GM23248 (cell line): ENCODE measurements around the gene GRHPR. TPM values are rescaled to one million over a fixed set of nuclear protein-coding genes. Genes with fewer than 3 reads are reported as not detected.

ENCODE experiments used
- DNase-seq: peaks from one replicate; pipeline ENCODE4 v3.0.0-alpha.2; 2015
- H2AFZ ChIP-seq: fragments of 200-600 bp; sonication (generic); 2 replicates; pipeline ENCODE4 v1.6.1; 2016; ENCODE audit warnings: antibody characterized with exemption
- H3F3A ChIP-seq: fragments of 200-600 bp; sonication (generic); 2 replicates; pipeline ENCODE4 v1.6.1; 2016; ENCODE audit warnings: mild to moderate bottlenecking, antibody characterized with exemption, mixed run types; ENCODE audit not compliant: insufficient read depth
- H3K27ac ChIP-seq: fragments of 200-600 bp; sonication (generic); 2 replicates; pipeline ENCODE4 v1.5.1; 2016; ENCODE audit warnings: mild to moderate bottlenecking
- H3K27me3 ChIP-seq: fragments of 200-600 bp; sonication (generic); replicated peaks from 2 replicates; pipeline ENCODE4 v1.6.1; 2016; ENCODE audit warnings: mild to moderate bottlenecking; ENCODE audit not compliant: insufficient read depth
- H3K36me3 ChIP-seq: fragments of 200-600 bp; sonication (generic); 2 replicates; pipeline ENCODE4 v1.6.1; 2016; ENCODE audit warnings: low read depth, mild to moderate bottlenecking
- H3K4me1 ChIP-seq: fragments of 200-600 bp; sonication (generic); 2 replicates; pipeline ENCODE4 v1.6.1; 2016; ENCODE audit warnings: mild to moderate bottlenecking; ENCODE audit not compliant: insufficient read depth
- H3K4me2 ChIP-seq: fragments of 200-600 bp; sonication (generic); one replicate; pipeline ENCODE4 v1.6.1; 2016; ENCODE audit warnings: mild to moderate bottlenecking; ENCODE audit not compliant: unreplicated experiment
- H3K4me3 ChIP-seq: fragments of 200-600 bp; sonication (generic); 2 replicates; pipeline ENCODE4 v1.5.1; 2016; ENCODE audit warnings: mild to moderate bottlenecking
- H3K79me2 ChIP-seq: fragments of 200-600 bp; sonication (generic); 2 replicates; pipeline ENCODE4 v1.6.1; 2016; ENCODE audit warnings: mild to moderate bottlenecking; ENCODE audit not compliant: insufficient read depth
- H3K9ac ChIP-seq: fragments of 200-600 bp; sonication (generic); 2 replicates; pipeline ENCODE4 v1.6.1; 2016; ENCODE audit warnings: mild to moderate bottlenecking
- H3K9me2 ChIP-seq: fragments of 200-600 bp; sonication (generic); 2 replicates; pipeline ENCODE4 v1.6.1; 2016; ENCODE audit warnings: mixed run types, mild to moderate bottlenecking, moderate library complexity; ENCODE audit not compliant: insufficient read depth
- H3K9me3 ChIP-seq: fragments of 200-600 bp; sonication (generic); one replicate; pipeline ENCODE4 v1.6.1; 2017; ENCODE audit warnings: low read depth
- H4K20me1 ChIP-seq: fragments of 200-600 bp; sonication (generic); 2 replicates; pipeline ENCODE4 v1.6.0; 2016; ENCODE audit not compliant: insufficient read depth
- EZH2 ChIP-seq: fragments of 200-600 bp; sonication (generic); IDR thresholded peaks from 2 replicates; pipeline ENCODE4 v1.6.1; 2018; ENCODE audit warnings: antibody characterized with exemption, mild to moderate bottlenecking; ENCODE audit not compliant: insufficient read depth, poor library complexity, severe bottlenecking
- EZH2phosphoT487 ChIP-seq: fragments of 200-600 bp; sonication (generic); IDR thresholded peaks from 2 replicates; pipeline ENCODE4 v1.6.1; 2018; ENCODE audit warnings: antibody characterized with exemption, moderate library complexity, mild to moderate bottlenecking, low read depth; ENCODE audit not compliant: insufficient read depth
- WGBS, 2 experiments: methylation state at CpG; one replicate each; pipeline ENCODE4 v1.1.6; 2015 to 2017; ENCODE audit warnings: low lambda C conversion rate in 2 of 2, low coverage in 1 of 2; ENCODE audit errors: missing lambda C conversion rate in 2 of 2; 5-methylcytosine and 5-hydroxymethylcytosine counted together
- in situ Hi-C: fragments of 300-500 bp; cut with MboI; formaldehyde crosslinking; loops from 2 replicates; pipeline ENCODE4 v1.15.0; 2020
- polyA plus RNA-seq: library from polyadenylated mRNA; unstranded; fragments of >200 nt; fragmentation: Nextera tagmentation; extraction: Ambion mirVana; gene quantifications from 2 replicates; pipeline ENCODE4 v1.2.1, GENCODE V29; 2016
- total RNA-seq: library from RNA; depleted of rRNA; stranded (reverse); fragments of >200 nt; shearing (Covaris generic); gene quantifications from 2 replicates; pipeline ENCODE4 v1.2.3, GENCODE V29; 2014

GRHPR gene
- total and polyA plus RNA-seq, 2 experiments from 2014 or later, result 124 to 146 TPM

- H3K27me3 ChIP-seq, result no peaks in the 10 kb centered on the region
- H3K36me3 ChIP-seq, result peaks cover under 1% of the 10 kb centered on the region; the same call in 1 of the 2 replicates
- in situ Hi-C loops, result no loop called here
- peaks cover 40% of the 10 kb centered on the region for H3K79me2 ChIP-seq
- peaks cover 15% of the 10 kb centered on the region; the same call in 1 of the 2 replicates for H3K4me1 ChIP-seq
- H4K20me1 ChIP-seq, result no peaks in the 10 kb centered on the region; the same call in 1 of the 2 replicates
- peak overlapping the region; percentile 65 for H3K27ac ChIP-seq
- DNase-seq, result peak; percentile 27
- no peak for TF ChIP-seq EZH2phosphoT487
- no peak for TF ChIP-seq EZH2
- H3K9me2 ChIP-seq, result no peaks in the 10 kb centered on the region
- peak overlapping the region; percentile 94 for H3K9ac ChIP-seq
- peak overlapping the region; percentile 91 for H3K4me2 ChIP-seq
- H2AFZ ChIP-seq, result peak overlapping the region; percentile 94
- peak overlapping the region; percentile 89 for H3K4me3 ChIP-seq
- no peaks in the 10 kb centered on the region for H3F3A ChIP-seq
- no peaks in the 10 kb centered on the region for H3K9me3 ChIP-seq
- WGBS, 2 experiments, result 80 to 84% methylated on average over 8 of the region's 8 CpGs
These were observed 595 bp upstream of the GRHPR start for GRCh38 chr9:37421914-37422288.

- DNase-seq, result no peak
- in situ Hi-C loops, result no loop called here
- no peak overlapping the region for H2AFZ ChIP-seq
- no peaks in the 10 kb centered on the region for H3F3A ChIP-seq
- H3K4me3 ChIP-seq, result peak overlapping the region; percentile 89
- peaks cover 6% of the 10 kb centered on the region; the same call in 1 of the 2 replicates for H3K36me3 ChIP-seq
- H4K20me1 ChIP-seq, result no peaks in the 10 kb centered on the region; the same call in 1 of the 2 replicates
- TF ChIP-seq EZH2phosphoT487, result no peak
- TF ChIP-seq EZH2, result no peak
- H3K27me3 ChIP-seq, result no peaks in the 10 kb centered on the region
- WGBS, 2 experiments, result 45 to 48% methylated on average over 2 of the region's 2 CpGs
- peaks cover 15% of the 10 kb centered on the region; the same call in 1 of the 2 replicates for H3K4me1 ChIP-seq
- peak overlapping the region; percentile 94 for H3K9ac ChIP-seq
- H3K79me2 ChIP-seq, result peaks cover 40% of the 10 kb centered on the region
- H3K4me2 ChIP-seq, result peak overlapping the region; percentile 91
- no peaks in the 10 kb centered on the region for H3K9me3 ChIP-seq
- H3K9me2 ChIP-seq, result no peaks in the 10 kb centered on the region
- no peak overlapping the region for H3K27ac ChIP-seq
These were observed 1.0 kb downstream of the GRHPR start for GRCh38 chr9:37423508-37423907.

- Histone ChIP-seq H3K4me2 (peak overlapping the region; percentile 91), H3K4me1 (peaks cover 15% of the 10 kb centered on the region; the same call in 1 of the 2 replicates), H3F3A (no peaks in the 10 kb centered on the region), H3K79me2 (peaks cover 40% of the 10 kb centered on the region), H3K9me2 (no peaks in the 10 kb centered on the region), H2AFZ (no peak overlapping the region), H3K36me3 (peaks cover 6% of the 10 kb centered on the region; the same call in 1 of the 2 replicates), H3K9me3 (no peaks in the 10 kb centered on the region), H3K4me3 (peak overlapping the region; percentile 89; the same call in 1 of the 2 replicates), H3K27ac (no peak overlapping the region), H3K27me3 (no peaks in the 10 kb centered on the region), H4K20me1 (no peaks in the 10 kb centered on the region; the same call in 1 of the 2 replicates), H3K9ac (0 out of 2 replicates have a peak overlapping the region, but pooled peaks have one; percentile 94)
- TF ChIP-seq EZH2 (no peak), EZH2phosphoT487 (no peak)
- DNase-seq, result no peak
- 75 to 82% methylated on average over 8 of the region's 8 CpGs for WGBS, 2 experiments
- in situ Hi-C loops, result no loop called here
These were observed 1.7 kb downstream of the GRHPR start for GRCh38 chr9:37424204-37424685.

GRCh38 chr9:37424686-37425297 is 2.3 kb downstream of the GRHPR start:
- Histone ChIP-seq H3K27me3 (no peaks in the 10 kb centered on the region), H3K9ac (no peak overlapping the region), H4K20me1 (no peaks in the 10 kb centered on the region; the same call in 1 of the 2 replicates), H3F3A (no peaks in the 10 kb centered on the region), H3K9me3 (no peaks in the 10 kb centered on the region), H3K4me2 (no peak overlapping the region), H3K27ac (no peak overlapping the region), H3K9me2 (no peaks in the 10 kb centered on the region), H3K36me3 (peaks cover 6% of the 10 kb centered on the region; the same call in 1 of the 2 replicates), H2AFZ (no peak overlapping the region), H3K79me2 (peaks cover 40% of the 10 kb centered on the region), H3K4me1 (peaks cover 15% of the 10 kb centered on the region; the same call in 1 of the 2 replicates), H3K4me3 (no peak overlapping the region)
- in situ Hi-C loops, result no loop called here
- DNase-seq, result no peak
- 90 to 95% methylated on average over 16 to 18 of the region's 18 CpGs for WGBS, 2 experiments
- TF ChIP-seq EZH2, result no peak
- no peak for TF ChIP-seq EZH2phosphoT487
